ENCODE measurements around the gene POP5. TPM values are rescaled to one million over a fixed set of nuclear protein-coding genes. Genes with fewer than 3 reads are reported as not detected.

The POP5 gene
- total RNA-seq, 1 experiment from 2014 or later, result 64.0 TPM

- no peak overlapping the region for H3K9ac ChIP-seq (ENCODE audit: extremely low read depth, insufficient read length, low read length)
- peaks cover 41% of the 10 kb centered on the region; the same call in 1 of the 2 replicates for H3K79me2 ChIP-seq (ENCODE audit: insufficient read depth, low read length)
- WGBS (ENCODE audit: extremely low coverage, insufficient read length, low lambda C conversion rate), result no CpG with 5 or more reads among the region's 3 CpGs
- H3K27ac Mint-ChIP-seq, result peak overlapping the region in 1 of 3 experiments; percentile 53; a peak in 2 of 7 replicates
- no peak for TF ChIP-seq CTCF (conservative IDR thresholded peaks at IDR 0.05)
- no peak overlapping the region for H2AK5ac ChIP-seq (ENCODE audit: insufficient read length, low read length)
- no peak overlapping the region for H2AFZ ChIP-seq (ENCODE audit: low read length)
- H3K27me3 ChIP-seq (ENCODE audit: insufficient read depth, low read length), result no peaks in the 10 kb centered on the region
- H3K56ac ChIP-seq (ENCODE audit: insufficient read length, low read depth, low read length), result no peak overlapping the region
- H3K4me3 Mint-ChIP-seq, result no peak overlapping the region
- H3K4me2 ChIP-seq (ENCODE audit: insufficient read depth, insufficient read length, low read length), result no peak overlapping the region
- H3K14ac ChIP-seq (ENCODE audit: insufficient read depth, low read length), result no peak overlapping the region
- no peak overlapping the region for H4K5ac ChIP-seq (ENCODE audit: insufficient read length, low read depth, low read length)
- H3K23me2 ChIP-seq (ENCODE audit: insufficient read length, low read depth, low read length, poor library complexity, severe bottlenecking), result no peaks in the 10 kb centered on the region
- H2BK20ac ChIP-seq (ENCODE audit: low read depth, low read length, poor library complexity, severe bottlenecking), result no peak overlapping the region
- H3K27ac ChIP-seq (ENCODE audit: insufficient read length, low read depth, low read length), result no peak overlapping the region
- H2BK12ac ChIP-seq (ENCODE audit: insufficient read length, low read depth, low read length), result no peak overlapping the region
- H3K4me1 Mint-ChIP-seq, result peaks cover 14 to 29% of the 10 kb centered on the region in 2 experiments
- no peak overlapping the region for H2BK5ac ChIP-seq (ENCODE audit: insufficient read length, low read length)
- H3K9me3 Mint-ChIP-seq, result no peaks in the 10 kb centered on the region
- no peak overlapping the region for H3T11ph ChIP-seq (ENCODE audit: low read length)
- H3K27me3 Mint-ChIP-seq (ENCODE audit: low read depth), result no peaks in the 10 kb centered on the region
- no peak overlapping the region for H3K4ac ChIP-seq (ENCODE audit: low read depth, low read length)
- no peak overlapping the region for H3K23ac ChIP-seq (ENCODE audit: insufficient read length, low read depth, low read length)
- no peaks in the 10 kb centered on the region for H3K4me1 ChIP-seq (ENCODE audit: insufficient read depth, low read length)
- H4K20me1 ChIP-seq (ENCODE audit: control insufficient read depth, insufficient read depth, insufficient read length), result peaks cover 2% of the 10 kb centered on the region
- no peak overlapping the region for H2BK15ac ChIP-seq (ENCODE audit: low read depth, low read length)
- H3K18ac ChIP-seq (ENCODE audit: insufficient read length, low read depth, low read length), result no peak overlapping the region
- H3K79me1 ChIP-seq (ENCODE audit: insufficient read depth, low read depth, low read length, poor library complexity, severe bottlenecking), result peaks cover 2% of the 10 kb centered on the region
- H3K36me3 Mint-ChIP-seq (ENCODE audit: insufficient read depth in 1 of 3, low read depth in 3 of 3), result peaks cover 12 to 43% (median 28%) of the 10 kb centered on the region in 3 experiments
- H2BK120ac ChIP-seq (ENCODE audit: low read depth, low read length, poor library complexity, severe bottlenecking), result no peak overlapping the region
- no peak for DNase-seq
- H3K9me3 ChIP-seq (ENCODE audit: control insufficient read depth, low read depth, low read length), result no peaks in the 10 kb centered on the region
- H4K8ac ChIP-seq (replicated peaks; ENCODE audit: insufficient read length, low read depth, low read length), result no peak overlapping the region
- no peak overlapping the region for H4K91ac ChIP-seq (ENCODE audit: insufficient read length, low read depth, low read length)
Observed at GRCh38 chr12:120540445-120540844, 40.8 kb downstream of the POP5 start.

Data from H9 (cell line).